Upper lobe of left lung (tissue), 4 donors: ENCODE results near the gene EWSR1.
A peak's percentile ranks its signal among the peaks of the same experiment; 100 is the strongest.

Experiments
- POLR2AphosphoS5 ChIP-seq, 2 donors: sonication (generic); formaldehyde crosslinking; IDR thresholded peaks; one replicate each; pipeline ENCODE4 v1.5.1; 2017; ENCODE audit warnings: antibody characterized with exemption in 2 of 2
- TF ChIP-seq, protein P1 (sequence below), 6 experiments: fragments of 450-650 bp in 4 of 6; fragments of 200-600 bp in 2 of 6; sonication (generic) in 2 of 6; IDR thresholded peaks; one replicate each; pipeline ENCODE4 v1.5.1; 2016 to 2019; ENCODE audit warnings: antibody characterized with exemption in 6 of 6

DNA sequence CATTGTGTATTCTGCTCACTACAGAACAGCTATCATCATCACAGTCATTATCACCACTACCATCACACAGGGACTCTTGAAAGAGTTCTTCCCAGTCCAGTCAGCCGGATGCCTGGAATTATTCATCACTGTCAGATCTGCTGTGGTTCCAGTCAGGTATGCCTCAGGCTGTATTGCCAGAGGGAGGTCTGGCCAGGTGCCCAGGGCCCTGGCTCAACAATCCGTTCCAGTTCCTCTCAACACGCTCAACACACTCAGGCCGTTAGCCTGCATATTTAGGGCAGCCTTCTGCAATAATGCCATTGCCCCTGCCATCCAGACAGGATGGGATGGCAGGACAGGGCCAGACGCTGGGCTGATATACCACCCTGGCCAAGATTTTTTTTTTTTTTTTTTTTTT is 76.1 kb downstream of the EWSR1 start:
- TF ChIP-seq, protein P1, sequence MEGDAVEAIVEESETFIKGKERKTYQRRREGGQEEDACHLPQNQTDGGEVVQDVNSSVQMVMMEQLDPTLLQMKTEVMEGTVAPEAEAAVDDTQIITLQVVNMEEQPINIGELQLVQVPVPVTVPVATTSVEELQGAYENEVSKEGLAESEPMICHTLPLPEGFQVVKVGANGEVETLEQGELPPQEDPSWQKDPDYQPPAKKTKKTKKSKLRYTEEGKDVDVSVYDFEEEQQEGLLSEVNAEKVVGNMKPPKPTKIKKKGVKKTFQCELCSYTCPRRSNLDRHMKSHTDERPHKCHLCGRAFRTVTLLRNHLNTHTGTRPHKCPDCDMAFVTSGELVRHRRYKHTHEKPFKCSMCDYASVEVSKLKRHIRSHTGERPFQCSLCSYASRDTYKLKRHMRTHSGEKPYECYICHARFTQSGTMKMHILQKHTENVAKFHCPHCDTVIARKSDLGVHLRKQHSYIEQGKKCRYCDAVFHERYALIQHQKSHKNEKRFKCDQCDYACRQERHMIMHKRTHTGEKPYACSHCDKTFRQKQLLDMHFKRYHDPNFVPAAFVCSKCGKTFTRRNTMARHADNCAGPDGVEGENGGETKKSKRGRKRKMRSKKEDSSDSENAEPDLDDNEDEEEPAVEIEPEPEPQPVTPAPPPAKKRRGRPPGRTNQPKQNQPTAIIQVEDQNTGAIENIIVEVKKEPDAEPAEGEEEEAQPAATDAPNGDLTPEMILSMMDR (IDR thresholded peaks at IDR 0.05): no peak
- peak in 1 of 2 donors; percentile 8 for TF ChIP-seq POLR2AphosphoS5 (IDR thresholded peaks at IDR 0.05)
